ENCODE data around the gene RPGRIP1L.

- TF ChIP-seq CTCF (IDR thresholded peaks at IDR 0.05 in 4 of 5, conservative IDR thresholded peaks at IDR 0.05 in 1 of 5) (no peak), POLR2A (IDR thresholded peaks at IDR 0.05) (no peak)
Observed at GRCh38 chr16:53712065-53712464, 8.4 kb upstream of the RPGRIP1L start.

All from gastrocnemius medialis (tissue), 4 donors.